ENCODE measurements around the gene PHLDA2.

DNA sequence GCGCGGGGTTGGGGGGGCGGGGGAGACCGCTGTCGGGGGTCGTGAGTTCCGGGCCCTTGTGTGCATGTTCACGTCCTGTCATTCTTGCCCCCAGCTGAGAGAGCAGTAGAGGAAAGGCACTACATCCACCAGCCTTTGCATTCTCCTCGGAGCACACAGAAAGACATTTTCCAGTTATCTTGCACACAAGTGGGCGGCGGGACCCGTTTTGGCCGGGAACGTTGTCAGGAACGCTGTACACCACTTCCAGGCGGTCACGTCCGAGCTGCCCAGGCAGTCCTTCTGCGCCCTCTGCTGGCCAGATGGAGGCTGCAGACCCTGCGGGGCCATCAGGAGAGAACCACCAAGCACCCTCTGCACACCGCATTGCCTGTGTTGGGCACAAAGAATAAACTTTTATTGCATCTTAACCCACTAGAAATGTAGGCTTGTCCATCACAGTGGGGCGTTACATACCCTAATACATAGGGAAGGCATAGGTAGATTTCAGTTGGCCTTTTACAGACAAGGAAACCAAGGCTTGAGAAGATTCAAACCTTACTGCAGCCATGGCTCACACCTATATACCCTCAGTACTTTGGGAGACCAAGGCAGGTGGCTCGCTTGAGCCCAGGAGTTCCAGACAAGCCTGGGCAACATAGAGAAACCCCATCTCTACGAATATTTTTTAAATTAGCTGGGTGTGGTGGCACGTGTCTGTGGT lies 40.8 kb downstream of the PHLDA2 start:
- TF ChIP-seq, protein P1, sequence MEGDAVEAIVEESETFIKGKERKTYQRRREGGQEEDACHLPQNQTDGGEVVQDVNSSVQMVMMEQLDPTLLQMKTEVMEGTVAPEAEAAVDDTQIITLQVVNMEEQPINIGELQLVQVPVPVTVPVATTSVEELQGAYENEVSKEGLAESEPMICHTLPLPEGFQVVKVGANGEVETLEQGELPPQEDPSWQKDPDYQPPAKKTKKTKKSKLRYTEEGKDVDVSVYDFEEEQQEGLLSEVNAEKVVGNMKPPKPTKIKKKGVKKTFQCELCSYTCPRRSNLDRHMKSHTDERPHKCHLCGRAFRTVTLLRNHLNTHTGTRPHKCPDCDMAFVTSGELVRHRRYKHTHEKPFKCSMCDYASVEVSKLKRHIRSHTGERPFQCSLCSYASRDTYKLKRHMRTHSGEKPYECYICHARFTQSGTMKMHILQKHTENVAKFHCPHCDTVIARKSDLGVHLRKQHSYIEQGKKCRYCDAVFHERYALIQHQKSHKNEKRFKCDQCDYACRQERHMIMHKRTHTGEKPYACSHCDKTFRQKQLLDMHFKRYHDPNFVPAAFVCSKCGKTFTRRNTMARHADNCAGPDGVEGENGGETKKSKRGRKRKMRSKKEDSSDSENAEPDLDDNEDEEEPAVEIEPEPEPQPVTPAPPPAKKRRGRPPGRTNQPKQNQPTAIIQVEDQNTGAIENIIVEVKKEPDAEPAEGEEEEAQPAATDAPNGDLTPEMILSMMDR (conservative IDR thresholded peaks at IDR 0.05; ENCODE audit: low read depth, low read length): peak; percentile 95
- TF ChIP-seq EZH2 (IDR thresholded peaks at IDR 0.05; ENCODE audit: borderline replicate concordance, low read depth, low read length, poor library complexity, severe bottlenecking): no peak

Data from A673 (cell line).